Dendritic cell treated with granulocyte-macrophage colony-stimulating factor and Interleukin-4, amounts not matched to agents 40 ng/mL and 50 ng/mL, for 4 days (primary cell): ENCODE results near the gene TMEM233.

Experiments used
- H3K27ac Mint-ChIP-seq: one replicate; pipeline ENCODE4 v1.8.0; 2022; ENCODE audit warnings: mild to moderate bottlenecking, mixed read lengths
- H3K27me3 Mint-ChIP-seq: one replicate; pipeline ENCODE4 v1.8.0; 2022; ENCODE audit warnings: mild to moderate bottlenecking, mixed read lengths
- H3K36me3 Mint-ChIP-seq: one replicate; pipeline ENCODE4 v1.8.0; 2022; ENCODE audit warnings: low read depth, mixed read lengths
- H3K4me1 Mint-ChIP-seq: one replicate; pipeline ENCODE4 v1.8.0; 2022; ENCODE audit warnings: low read depth, mixed read lengths
- H3K4me3 Mint-ChIP-seq: one replicate; pipeline ENCODE4 v1.8.0; 2022; ENCODE audit warnings: mild to moderate bottlenecking, moderate library complexity, mixed read lengths
- H3K9me3 Mint-ChIP-seq: one replicate; pipeline ENCODE4 v1.8.0; 2022; ENCODE audit warnings: mixed read lengths
- intact Hi-C: fragments of 100-400 bp; cut with micrococcal nuclease; formaldehyde crosslinking; loops from one replicate; pipeline ENCODE4 v1.15.0; 2022

Gene TMEM233

GRCh38 chr12:119686355-119686754, 92.8 kb downstream of the TMEM233 start:
- Mint-ChIP-seq H3K9me3 (no peaks in the 10 kb centered on the region), H3K27ac (no peak overlapping the region), H3K36me3 (peaks cover 17% of the 10 kb centered on the region), H3K4me3 (no peak overlapping the region), H3K4me1 (peaks cover 16% of the 10 kb centered on the region), H3K27me3 (no peaks in the 10 kb centered on the region)
- intact Hi-C loops, result no loop called here

GRCh38 chr12:119686776-119687175, 93.2 kb downstream of the TMEM233 start:
- intact Hi-C loops, result no loop called here
- H3K27ac Mint-ChIP-seq, result no peak overlapping the region
- no peaks in the 10 kb centered on the region for H3K27me3 Mint-ChIP-seq
- H3K36me3 Mint-ChIP-seq, result peaks cover 12% of the 10 kb centered on the region
- H3K4me3 Mint-ChIP-seq, result no peak overlapping the region
- H3K9me3 Mint-ChIP-seq, result no peaks in the 10 kb centered on the region
- H3K4me1 Mint-ChIP-seq, result peaks cover 13% of the 10 kb centered on the region

DNA sequence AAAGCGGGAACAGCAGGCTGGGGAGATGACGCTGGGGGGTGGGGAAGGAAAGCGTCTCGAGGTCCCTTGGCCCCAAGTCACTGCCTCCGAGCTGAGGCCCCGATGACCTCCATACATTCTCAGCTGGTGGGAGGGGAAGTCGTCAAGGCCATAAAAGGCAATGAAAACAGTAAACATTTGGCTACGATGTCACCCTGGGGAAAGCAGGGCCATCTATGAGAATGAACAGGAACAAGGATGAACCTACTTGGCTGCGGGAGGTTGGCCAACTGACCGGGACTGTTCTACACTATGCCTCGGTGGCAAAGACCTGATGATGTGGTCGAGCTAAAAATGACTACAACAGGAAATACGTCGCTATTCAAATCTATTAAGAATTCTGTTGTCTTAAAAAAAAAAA, 93.8 kb downstream of the TMEM233 start:
- no peak overlapping the region for H3K27ac Mint-ChIP-seq
- intact Hi-C loops, result no loop called here
- no peaks in the 10 kb centered on the region for H3K9me3 Mint-ChIP-seq
- H3K27me3 Mint-ChIP-seq, result no peaks in the 10 kb centered on the region
- H3K4me3 Mint-ChIP-seq, result no peak overlapping the region
- peaks cover 7% of the 10 kb centered on the region for H3K4me1 Mint-ChIP-seq
- peaks cover 7% of the 10 kb centered on the region for H3K36me3 Mint-ChIP-seq

DNA sequence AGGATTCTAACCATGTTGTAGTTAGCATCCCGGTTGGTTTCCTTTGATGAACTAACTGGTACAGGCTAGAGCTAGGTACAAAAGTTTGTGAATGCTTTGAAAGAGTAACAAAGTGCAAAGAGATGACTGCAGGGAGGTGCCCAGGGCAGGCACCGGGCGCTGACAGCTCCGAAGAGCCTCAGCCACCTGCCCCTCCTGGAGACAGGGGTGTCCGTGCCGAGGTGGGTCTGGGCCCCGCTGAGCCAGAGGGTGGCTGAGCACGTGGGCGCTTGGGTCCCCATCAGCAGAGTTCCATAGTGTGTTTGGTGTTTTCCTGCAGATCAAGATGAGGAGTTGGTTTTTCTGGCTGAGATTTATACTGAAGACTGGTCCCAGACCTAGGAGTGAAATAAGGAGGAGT, 94.3 kb downstream of the TMEM233 start:
- H3K9me3 Mint-ChIP-seq, result no peaks in the 10 kb centered on the region

DNA sequence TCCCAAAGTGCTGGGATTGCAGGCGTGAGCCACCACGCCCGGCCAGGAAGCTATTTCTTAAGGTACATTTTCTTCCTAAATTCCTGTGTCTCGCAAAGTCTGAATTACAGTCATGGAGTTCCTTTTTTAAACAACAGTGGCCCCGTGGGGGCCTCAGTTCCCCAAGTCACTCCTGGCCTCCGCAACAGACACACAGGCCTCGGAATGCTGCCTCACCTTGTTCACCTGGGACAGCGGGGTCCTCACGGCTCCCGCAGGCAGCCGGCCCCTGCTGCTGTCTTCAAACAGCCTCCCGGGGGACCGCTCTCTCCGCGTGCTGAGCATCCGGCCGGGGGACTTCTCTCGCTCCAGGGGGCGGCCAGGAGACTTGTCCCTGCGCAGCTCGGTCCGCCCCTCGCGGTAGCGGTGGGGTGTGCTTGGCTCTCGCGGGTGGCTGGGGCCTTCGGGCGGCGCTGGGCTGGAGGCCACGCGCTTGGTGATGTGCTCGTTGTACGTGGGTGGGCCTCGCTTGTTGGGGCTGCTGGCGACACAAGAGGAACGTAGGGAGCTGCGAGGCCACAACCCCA, 96.4 kb downstream of the TMEM233 start:
- Mint-ChIP-seq H3K27ac (no peak overlapping the region), H3K4me1 (no peaks in the 10 kb centered on the region), H3K36me3 (peaks cover 7% of the 10 kb centered on the region), H3K9me3 (no peaks in the 10 kb centered on the region), H3K27me3 (no peaks in the 10 kb centered on the region), H3K4me3 (no peak overlapping the region)
- intact Hi-C loops, result no loop called here

More for the DNA sequence above, 94.3 kb downstream of the TMEM233 start:
- Mint-ChIP-seq H3K4me1 (peaks cover 4% of the 10 kb centered on the region), H3K4me3 (no peak overlapping the region), H3K27ac (no peak overlapping the region), H3K36me3 (peaks cover 7% of the 10 kb centered on the region), H3K27me3 (no peaks in the 10 kb centered on the region)
- intact Hi-C loops, result no loop called here

- Mint-ChIP-seq H3K9me3 (no peaks in the 10 kb centered on the region), H3K4me3 (no peak overlapping the region), H3K27ac (no peak overlapping the region), H3K27me3 (no peaks in the 10 kb centered on the region), H3K4me1 (no peaks in the 10 kb centered on the region), H3K36me3 (peaks cover 7% of the 10 kb centered on the region)
- intact Hi-C loops, result no loop called here
Measured at GRCh38 chr12:119691202-119691810, 97.7 kb downstream of the TMEM233 start.

DNA sequence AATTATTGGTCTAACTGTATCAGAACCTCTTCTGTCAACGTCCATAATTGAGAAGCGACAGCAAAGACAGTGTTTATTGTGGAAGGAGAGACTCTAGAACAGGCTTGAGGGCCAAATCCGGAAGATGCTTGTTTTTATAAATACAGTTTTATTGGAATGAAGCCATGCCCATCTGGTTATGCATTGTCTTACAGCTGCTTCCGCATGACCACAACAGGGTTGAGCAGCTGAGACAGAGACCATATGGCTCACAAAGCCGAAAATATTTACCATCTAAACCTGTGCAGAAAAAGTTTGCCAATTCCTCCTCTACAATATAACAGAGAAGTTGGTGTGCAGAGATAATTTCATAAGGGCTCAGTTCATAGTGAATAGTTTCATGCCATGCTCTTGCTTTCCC, 98.8 kb downstream of the TMEM233 start:
- intact Hi-C loops, result no loop called here
- H3K9me3 Mint-ChIP-seq, result no peaks in the 10 kb centered on the region
- peaks cover 7% of the 10 kb centered on the region for H3K36me3 Mint-ChIP-seq
- no peak overlapping the region for H3K27ac Mint-ChIP-seq
- no peaks in the 10 kb centered on the region for H3K27me3 Mint-ChIP-seq
- H3K4me1 Mint-ChIP-seq, result no peaks in the 10 kb centered on the region
- H3K4me3 Mint-ChIP-seq, result no peak overlapping the region
